Esophagus muscularis mucosa (tissue), 3 donors: ENCODE data around the gene BGLAP.

Experiments used
- CTCF ChIP-seq, 3 experiments: fragments of 200-600 bp in 2 of 3; fragments of 450-650 bp in 1 of 3; sonication (generic) in 2 of 3; IDR thresholded peaks; one replicate each; pipeline ENCODE4 v1.5.1; 2017 to 2019; ENCODE audit warnings: antibody characterized with exemption in 3 of 3, mild to moderate bottlenecking in 2 of 3, moderate library complexity in 1 of 3
- POLR2A ChIP-seq: fragments of 450-650 bp; IDR thresholded peaks from one replicate; pipeline ENCODE4 v1.6.1; 2017; ENCODE audit warnings: antibody characterized with exemption, moderate library complexity, mild to moderate bottlenecking, low read depth

- TF ChIP-seq POLR2A (no peak), CTCF (IDR thresholded peaks at IDR 0.05) (no peak)
These were observed 5.7 kb downstream of the BGLAP start, which contains the start of gene PAQR6 for GRCh38 chr1:156247460-156248322.
